Activated effector memory CD4-positive, alpha-beta T cell treated with anti-CD3 and anti-CD28 coated beads, Interleukin-2, amount 50 U/mL, for 16 hours (primary cell): ENCODE data around the gene PCDHA1.

Experiments
- DNase-seq: peaks from one replicate; pipeline ENCODE4 v3.0.0-alpha.2; 2020

The PCDHA1 gene

DNA sequence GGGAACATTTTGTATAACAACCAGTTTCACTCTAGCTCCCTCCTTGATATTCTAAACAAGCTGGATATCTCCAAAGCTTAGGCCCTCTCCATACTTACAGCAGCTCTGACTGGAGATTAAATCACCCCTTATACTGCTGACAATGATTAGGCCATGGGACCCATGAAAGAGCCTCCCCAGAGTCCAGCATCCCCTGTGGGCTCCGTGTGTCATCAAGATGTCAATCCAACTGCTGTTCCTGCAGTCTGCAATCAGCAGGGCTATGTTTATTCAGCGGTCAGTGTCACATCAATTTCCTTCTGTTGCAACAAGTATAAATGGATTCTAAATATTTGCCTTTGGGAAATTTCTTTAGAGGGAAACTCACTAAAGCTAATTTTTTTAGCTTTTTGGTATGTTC, 206.9 kb downstream of the PCDHA1 start:
- DNase-seq, result no peak

DNA sequence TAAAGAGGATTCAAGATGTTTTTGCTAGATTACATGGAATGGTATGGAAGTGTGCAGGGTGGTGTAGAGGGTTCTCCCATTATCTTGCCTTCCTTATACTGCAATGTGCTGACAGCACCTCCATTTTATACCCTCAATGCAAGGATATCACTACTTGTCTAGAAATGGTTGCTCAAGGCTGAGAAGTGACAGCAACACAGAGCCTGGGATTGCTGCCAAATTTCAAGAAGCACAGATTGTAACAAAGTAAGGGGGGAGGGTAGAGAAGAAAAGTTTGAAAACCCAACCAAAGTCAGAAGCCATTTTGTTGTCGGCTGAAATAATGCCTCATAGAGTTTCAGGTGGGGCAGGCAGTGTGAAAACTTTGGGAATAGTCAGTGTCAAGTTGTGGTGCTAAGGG, 210.1 kb downstream of the PCDHA1 start:
- no peak for DNase-seq

- no peak for DNase-seq
Observed at GRCh38 chr5:140998921-140999410, 213.0 kb downstream of the PCDHA1 start.

GRCh38 chr5:141001446-141001843, 215.5 kb downstream of the PCDHA1 start:
- DNase-seq, result no peak

DNA sequence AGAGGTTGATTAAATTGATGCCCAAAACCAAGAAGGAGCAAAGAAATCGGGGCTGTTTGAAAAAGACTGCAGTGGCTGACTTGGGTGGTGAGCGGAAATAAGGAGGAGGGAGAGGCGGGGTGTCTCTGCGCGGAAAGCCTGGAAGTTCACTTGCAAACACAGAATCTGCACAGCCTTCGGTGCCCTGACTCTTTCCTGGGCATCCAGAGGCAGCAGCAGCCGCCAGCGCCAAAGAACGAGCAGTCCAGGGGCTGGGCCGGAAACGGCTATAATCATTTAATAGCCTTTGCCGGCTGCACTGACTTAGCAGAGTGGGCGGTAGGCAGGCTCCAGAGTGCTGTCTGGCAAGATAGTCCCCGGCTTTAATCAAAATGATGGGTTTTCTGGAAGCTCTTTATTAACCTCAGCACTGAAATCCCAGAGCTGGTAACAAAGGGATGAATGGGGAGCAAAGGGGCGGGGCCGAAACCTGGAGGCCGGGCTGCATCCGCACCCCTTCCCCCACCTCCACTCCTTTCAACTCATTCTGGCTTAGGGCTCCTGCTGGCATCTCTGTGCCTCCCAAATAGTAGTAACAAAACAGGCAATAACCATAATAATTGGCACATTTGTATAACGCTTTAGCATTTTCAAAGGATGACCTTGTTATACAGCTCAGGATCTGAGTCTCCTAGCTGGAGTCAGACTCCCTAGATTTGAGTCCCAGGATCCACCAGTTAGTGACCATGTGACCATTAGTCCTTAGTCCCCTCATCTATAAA, 216.1 kb downstream of the PCDHA1 start:
- no peak for DNase-seq

DNA sequence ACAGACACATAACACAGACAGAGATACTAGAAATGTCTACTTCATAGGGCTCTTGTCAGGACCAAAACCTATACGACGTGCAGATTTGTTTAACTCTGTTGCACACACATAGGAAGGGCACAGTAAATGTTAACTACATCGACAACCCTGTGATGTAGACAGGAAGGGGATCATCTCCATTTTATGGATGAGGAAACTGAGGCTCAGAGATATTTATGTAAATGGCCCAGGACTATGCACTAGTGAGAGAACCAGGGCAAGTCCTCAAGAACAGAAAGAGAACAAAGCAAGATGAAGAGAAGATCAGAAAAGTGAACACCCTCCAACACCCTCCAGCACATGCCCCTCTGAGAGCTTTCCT, 216.6 kb downstream of the PCDHA1 start:
- DNase-seq, result no peak

- no peak for DNase-seq
Observed at GRCh38 chr5:141003031-141003430, 217.1 kb downstream of the PCDHA1 start.

DNA sequence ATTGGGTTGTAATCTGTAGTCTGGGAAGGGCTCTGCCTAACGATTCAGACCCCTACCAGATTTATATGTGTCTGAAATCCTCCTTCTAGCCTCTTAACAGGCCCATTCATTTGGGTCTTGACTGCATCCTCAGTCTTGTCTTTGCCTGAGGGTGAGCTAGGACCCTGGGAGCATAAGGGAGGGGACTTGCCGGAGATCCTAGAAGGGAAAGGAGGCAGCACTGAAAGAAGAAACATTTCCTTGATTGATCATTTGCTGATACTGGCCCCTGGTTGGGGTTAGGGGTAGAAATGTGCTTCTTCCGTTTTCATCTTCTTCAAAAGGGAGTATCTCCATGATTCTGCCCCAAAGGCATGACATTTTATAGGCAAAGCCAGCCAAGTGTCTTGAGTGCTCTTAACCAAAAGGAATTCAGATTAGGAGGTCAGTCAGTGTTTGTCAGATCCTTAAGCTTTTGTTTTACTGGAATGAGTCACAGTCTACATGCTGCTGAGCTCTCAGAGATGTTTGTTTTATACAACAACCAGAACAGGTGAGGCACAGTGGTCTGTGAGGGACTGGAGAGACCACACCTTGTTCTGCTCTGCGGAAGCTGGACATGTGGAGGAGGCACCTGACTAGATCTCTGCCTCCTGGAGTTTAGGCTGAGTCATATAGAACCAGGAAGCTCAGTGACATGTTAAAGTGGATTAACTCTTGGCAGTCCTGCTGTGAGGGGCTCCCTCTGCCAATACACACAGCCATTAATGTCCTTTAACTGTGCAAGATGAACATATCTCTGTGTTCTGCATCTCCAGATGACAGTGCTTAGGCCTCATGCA, 218.1 kb downstream of the PCDHA1 start:
- no peak for DNase-seq

- no peak for DNase-seq
Observed at GRCh38 chr5:141007791-141008190, 221.9 kb downstream of the PCDHA1 start.

GRCh38 chr5:141010047-141010793, 224.3 kb downstream of the PCDHA1 start:
- no peak for DNase-seq

GRCh38 chr5:141017943-141018342, 232.0 kb downstream of the PCDHA1 start:
- no peak for DNase-seq

- DNase-seq, result no peak
Observed at GRCh38 chr5:141022384-141022783, 236.4 kb downstream of the PCDHA1 start.

DNA sequence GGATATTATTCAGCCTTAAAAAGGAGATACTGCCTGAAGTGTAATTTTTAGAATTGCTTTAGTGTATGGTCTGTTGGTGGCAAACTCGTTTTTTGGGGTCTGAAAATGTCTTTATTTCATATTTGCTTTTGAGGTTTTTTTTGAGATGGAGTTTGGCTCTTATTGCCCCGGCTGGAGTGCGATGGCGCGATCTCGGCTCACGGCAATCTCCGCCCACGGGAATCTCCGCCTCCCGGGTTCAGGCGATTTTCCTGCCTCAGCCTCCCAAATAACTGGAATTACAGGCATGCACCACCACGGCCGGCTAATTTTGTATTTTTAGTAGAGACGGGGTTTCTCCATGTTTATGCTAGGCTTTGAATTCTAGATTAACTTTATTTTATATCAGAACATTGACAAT, 245.1 kb downstream of the PCDHA1 start:
- DNase-seq, result no peak

- DNase-seq, result no peak
Observed at GRCh38 chr5:141032626-141033025, 246.7 kb downstream of the PCDHA1 start.

DNA sequence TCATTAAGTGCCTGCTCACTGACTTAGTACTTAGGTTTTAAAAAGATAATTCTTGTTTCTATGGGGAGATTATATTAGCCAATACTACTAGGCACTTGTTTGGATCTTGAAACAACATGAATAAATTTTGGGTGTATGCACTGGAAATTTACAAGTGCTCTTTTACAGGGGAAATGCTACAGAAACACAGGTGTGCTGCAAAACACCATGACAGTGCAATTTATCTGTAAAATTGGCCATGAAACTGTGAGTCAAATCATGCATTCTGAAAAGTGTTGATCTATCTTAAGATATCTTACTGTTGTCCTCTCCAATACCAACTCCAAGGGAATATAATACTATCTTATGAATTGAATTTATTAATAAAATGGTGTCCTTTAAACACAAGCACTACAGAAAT, 253.1 kb downstream of the PCDHA1 start:
- DNase-seq, result no peak

GRCh38 chr5:141039517-141039916, 253.6 kb downstream of the PCDHA1 start:
- no peak for DNase-seq

DNA sequence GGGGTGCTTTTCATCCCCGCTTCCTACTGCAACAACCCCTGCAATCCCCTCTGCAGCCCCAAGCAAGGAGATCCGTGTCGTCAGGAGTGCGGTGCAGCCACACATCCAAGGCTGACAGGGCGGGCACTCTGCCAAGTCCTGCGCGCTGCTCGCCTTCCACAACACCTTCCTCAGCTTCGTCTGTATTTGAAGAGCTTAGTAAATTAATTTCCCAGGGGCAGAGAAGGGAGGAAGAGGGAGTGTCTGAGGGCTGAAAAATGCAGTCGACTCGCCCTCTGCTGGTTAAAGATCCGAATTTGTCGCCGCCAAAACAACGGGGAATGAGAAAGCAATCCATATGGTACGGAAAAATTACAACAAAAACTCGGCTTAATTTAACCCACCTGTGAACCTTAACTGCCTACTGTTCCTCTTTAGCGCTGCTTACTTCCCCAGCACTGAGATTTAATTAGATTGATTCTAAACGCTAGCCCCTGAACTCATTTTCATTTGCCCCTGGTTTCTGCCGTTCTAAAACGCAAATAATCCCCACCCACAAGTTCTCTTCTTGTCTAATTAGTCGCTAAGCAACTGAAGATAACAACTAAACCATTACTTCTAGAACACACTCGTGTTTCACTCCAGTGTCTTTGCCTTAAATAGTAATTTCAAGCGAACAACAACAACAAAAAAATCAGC, 254.3 kb downstream of the PCDHA1 start:
- no peak for DNase-seq

- peak; percentile 84 for DNase-seq
Observed at GRCh38 chr5:141040771-141041426, 255.0 kb downstream of the PCDHA1 start.

- DNase-seq, result no peak
Observed at GRCh38 chr5:141041427-141041785, 255.5 kb downstream of the PCDHA1 start.

GRCh38 chr5:141042555-141042954, 256.6 kb downstream of the PCDHA1 start:
- no peak for DNase-seq

DNA sequence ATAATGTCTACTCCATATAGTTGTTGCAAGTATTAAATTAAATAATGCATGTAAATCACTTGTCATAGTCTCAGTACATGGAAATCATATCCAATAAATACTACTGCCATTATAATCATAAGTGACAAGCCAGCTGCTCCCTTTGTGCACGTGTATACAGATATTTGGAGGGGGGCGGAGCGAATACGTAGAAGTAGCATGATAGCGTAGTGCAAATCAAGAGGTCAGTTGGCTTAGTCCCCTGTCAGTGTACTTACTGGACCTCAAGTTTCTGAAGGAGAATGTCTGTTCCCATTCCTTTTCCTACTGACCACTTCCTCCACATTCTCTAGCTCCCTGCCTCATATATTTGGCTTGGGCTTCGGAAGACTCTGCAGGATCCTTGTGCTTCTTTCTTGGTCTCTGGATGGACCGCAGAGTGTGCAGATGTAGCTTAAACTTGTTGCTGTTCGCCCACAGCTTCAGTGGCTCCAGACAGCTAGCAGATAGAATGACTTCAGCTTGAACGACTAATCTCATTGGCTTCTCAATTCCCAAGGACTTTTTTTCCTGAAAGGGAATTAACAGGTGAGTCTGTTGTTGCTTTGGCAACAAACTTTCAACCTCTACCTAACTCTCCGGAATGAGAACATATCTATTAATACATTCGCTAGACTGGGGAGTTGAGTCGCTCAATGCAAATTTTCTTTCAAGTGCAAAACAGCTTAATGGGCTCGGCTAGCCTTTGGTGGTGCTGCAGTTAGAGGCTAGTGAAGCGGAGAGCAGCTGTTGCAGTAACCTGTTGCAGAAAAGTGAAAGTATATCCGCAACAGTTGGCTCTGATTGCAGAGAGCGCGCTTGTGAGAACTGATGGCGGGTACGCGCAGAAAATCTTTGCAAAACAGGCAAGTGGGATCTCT, 264.9 kb downstream of the PCDHA1 start, which contains the start of gene PCDHB1:
Gene PCDHB1, plus strand, starts transcription at position 753 of the 899 bp plus-strand sequence. Its CDS starts 97 bp downstream, at position 850.
- no peak for DNase-seq
